HG03095 (cell line): ENCODE measurements around the gene TP73.

Experiments
- ATAC-seq: cut with Tn5 transposase; IDR thresholded peaks from one replicate; pipeline ENCODE4 v1.9.1; 2021; ENCODE audit warnings: moderate library complexity; ENCODE audit not compliant: unreplicated experiment

Gene TP73

GRCh38 chr1:3670823-3671265 is 18.5 kb downstream of the TP73 start:
- no peak for ATAC-seq

- ATAC-seq = no peak
Measured at GRCh38 chr1:3671371-3672180, 19.3 kb downstream of the TP73 start.

GRCh38 chr1:3672231-3672970 is 20.1 kb downstream of the TP73 start:
- no peak for ATAC-seq

- no peak for ATAC-seq
Measured at GRCh38 chr1:3672971-3673361, 20.6 kb downstream of the TP73 start.

- no peak for ATAC-seq
Measured at GRCh38 chr1:3673381-3674099, 21.2 kb downstream of the TP73 start.

- ATAC-seq = no peak
Measured at GRCh38 chr1:3674100-3675094, 22.1 kb downstream of the TP73 start.

GRCh38 chr1:3675436-3675835 is 23.1 kb downstream of the TP73 start:
- ATAC-seq = no peak

GRCh38 chr1:3676581-3677470 is 24.5 kb downstream of the TP73 start:
- peak; percentile 64 for ATAC-seq

- ATAC-seq = no peak
Measured at GRCh38 chr1:3677484-3677883, 25.2 kb downstream of the TP73 start.

GRCh38 chr1:3678361-3679097 is 26.2 kb downstream of the TP73 start:
- ATAC-seq = no peak

GRCh38 chr1:3679098-3679555 is 26.8 kb downstream of the TP73 start:
- no peak for ATAC-seq

GRCh38 chr1:3679799-3680453 is 27.6 kb downstream of the TP73 start:
- ATAC-seq = no peak

GRCh38 chr1:3680488-3681230 is 28.3 kb downstream of the TP73 start:
- no peak for ATAC-seq

- ATAC-seq = no peak
Measured at GRCh38 chr1:3681231-3681897, 29.0 kb downstream of the TP73 start.

GRCh38 chr1:3681898-3682806 is 29.8 kb downstream of the TP73 start:
- ATAC-seq = no peak

- no peak for ATAC-seq
Measured at GRCh38 chr1:3683197-3683596, 30.9 kb downstream of the TP73 start.
